Uterus (tissue), 2 donors: ENCODE data around the gene SLC35E1.

Source experiments
- CTCF ChIP-seq, 4 experiments: fragments of 200-600 bp in 2 of 4; fragments of 450-650 bp in 2 of 4; sonication (generic) in 2 of 4; IDR thresholded peaks; one replicate each; pipeline ENCODE4 v1.5.1; 2016 to 2019; ENCODE audit warnings: antibody characterized with exemption in 4 of 4, mild to moderate bottlenecking in 2 of 4, moderate library complexity in 1 of 4
- POLR2A ChIP-seq, 2 donors: fragments of 450-650 bp; IDR thresholded peaks; one replicate each; pipeline ENCODE4 v1.6.1; 2016; ENCODE audit warnings: antibody characterized with exemption in 2 of 2, mild to moderate bottlenecking in 1 of 2, moderate library complexity in 1 of 2

- TF ChIP-seq CTCF (IDR thresholded peaks at IDR 0.05), result no peak
- no peak for TF ChIP-seq POLR2A (IDR thresholded peaks at IDR 0.05)
These were observed 26.6 kb upstream of the SLC35E1 start for GRCh38 chr19:16598848-16599247.
